Caco-2 (cell line): ENCODE results near the gene SGMS1. TPM values are rescaled to one million over a fixed set of nuclear protein-coding genes. Genes with fewer than 3 reads are reported as not detected.

Source experiments
- BruUV-seq: library from RNA; stranded (reverse); fragments of 400-500 nt; replicated peaks from 2 replicates; lab custom pipeline; 2021; lab: Mats Ljungman, UMichigan
- CTCF ChIA-PET: fragments of 300-600 bp; sonication (Branson Sonifier 250); formaldehyde crosslinking; loops from one replicate; lab custom pipeline; 2022; ENCODE audit warnings: antibody characterized with exemption; lab: Charles Lee
- POLR2A ChIA-PET: fragments of 300-600 bp; sonication (Branson Sonifier 250); formaldehyde crosslinking; loops from one replicate; lab custom pipeline; 2022; ENCODE audit warnings: antibody characterized with exemption; lab: Charles Lee
- DNase-seq, 2 experiments: peaks; one replicate each; pipeline versions ENCODE4 v3.0.0 to v3.0.0-alpha.2; 2020 to 2022
- H3K27me3 ChIP-seq: replicated peaks from 2 replicates; pipeline ENCODE4 v1.6.0; 2011; ENCODE audit warnings: low read length; ENCODE audit not compliant: control insufficient read depth, insufficient read depth
- H3K36me3 ChIP-seq: 2 replicates; pipeline ENCODE4 v1.5.1; 2011; ENCODE audit warnings: low read length; ENCODE audit not compliant: control insufficient read depth, insufficient read depth
- H3K4me1 ChIP-seq: fragments of 250-450 bp; sonication (Bioruptor Pico); 2 replicates; pipeline ENCODE4 v1.5.1; 2020; ENCODE audit warnings: mild to moderate bottlenecking
- H3K4me3 ChIP-seq: 2 replicates; pipeline ENCODE4 v1.5.1; 2011; ENCODE audit warnings: low read depth, mild to moderate bottlenecking, control low read depth, low read length
- H3K9me3 ChIP-seq: fragments of 250-450 bp; sonication (Bioruptor Pico); 2 replicates; pipeline ENCODE4 v1.5.1; 2020; ENCODE audit warnings: mild to moderate bottlenecking, moderate library complexity
- H3K27ac Mint-ChIP-seq: one replicate; pipeline ENCODE4 v1.8.0; 2022; ENCODE audit warnings: mixed read lengths; ENCODE audit not compliant: unreplicated experiment
- H3K27me3 Mint-ChIP-seq: one replicate; pipeline ENCODE4 v1.8.0; 2022; ENCODE audit warnings: mixed read lengths; ENCODE audit not compliant: insufficient read depth, unreplicated experiment
- H3K36me3 Mint-ChIP-seq: one replicate; pipeline ENCODE4 v1.8.0; 2022; ENCODE audit warnings: mild to moderate bottlenecking, mixed read lengths; ENCODE audit not compliant: insufficient read depth, unreplicated experiment
- H3K4me1 Mint-ChIP-seq: one replicate; pipeline ENCODE4 v1.8.0; 2022; ENCODE audit warnings: low read depth, mixed read lengths; ENCODE audit not compliant: unreplicated experiment
- H3K4me3 Mint-ChIP-seq: one replicate; pipeline ENCODE4 v1.8.0; 2022; ENCODE audit warnings: mild to moderate bottlenecking, moderate library complexity, mixed read lengths; ENCODE audit not compliant: unreplicated experiment
- H3K9me3 Mint-ChIP-seq: one replicate; pipeline ENCODE4 v1.8.0; 2022; ENCODE audit warnings: mixed read lengths; ENCODE audit not compliant: unreplicated experiment
- CTCF ChIP-seq, 2 experiments: fragments of 200-600 bp in 1 of 2; IDR thresholded peaks; 1 replicate in 1 of 2; 2 replicates in 1 of 2; pipeline versions ENCODE4 v1.5.1 to v1.8.0; 2011 to 2022; ENCODE audit warnings: antibody characterized with exemption in 1 of 2, control low read depth in 1 of 2, inconsistent platforms in 1 of 2, low read depth in 1 of 2, low read length in 1 of 2, mild to moderate bottlenecking in 1 of 2, moderate library complexity in 1 of 2; ENCODE audit not compliant: insufficient read depth in 1 of 2, severe bottlenecking in 1 of 2, unreplicated experiment in 1 of 2
- intact Hi-C: fragments of 100-400 bp; cut with micrococcal nuclease; formaldehyde crosslinking; loops from one replicate; pipeline ENCODE4 v1.10.0; 2022; ENCODE audit not compliant: unreplicated experiment
- total RNA-seq: library from RNA; stranded (reverse); gene quantifications from 2 replicates; pipeline ENCODE4 v1.2.3, GENCODE V29; 2022

Gene SGMS1
- total RNA-seq, 1 experiment from 2014 or later = 30.5 TPM

- TF ChIP-seq CTCF (IDR thresholded peaks at IDR 0.05; ENCODE audit: insufficient read depth in 1 of 2, low read depth in 1 of 2, low read length in 1 of 2, severe bottlenecking in 1 of 2, unreplicated experiment in 1 of 2) = no peak
- H3K4me3 ChIP-seq = no peak overlapping the region
- Mint-ChIP-seq H3K36me3 (peaks cover 7% of the 10 kb centered on the region), H3K27me3 (no peaks in the 10 kb centered on the region), H3K4me3 (no peak overlapping the region), H3K9me3 (no peaks in the 10 kb centered on the region), H3K4me1 (peaks cover 7% of the 10 kb centered on the region), H3K27ac (no peak overlapping the region)
- intact Hi-C loops = no loop called here
- no peaks in the 10 kb centered on the region for H3K27me3 ChIP-seq
- H3K4me1 ChIP-seq = no peaks in the 10 kb centered on the region
- ChIA-PET CTCF (no interaction called here), POLR2A (no interaction called here)
- H3K9me3 ChIP-seq = no peaks in the 10 kb centered on the region
- DNase-seq = no peak
- H3K36me3 ChIP-seq = no peaks in the 10 kb centered on the region
- BruUV-seq = no TSS peak
Observed at GRCh38 chr10:50332108-50332842, 291.5 kb downstream of the SGMS1 start.

- BruUV-seq = no TSS peak
- Mint-ChIP-seq H3K4me3 (no peak overlapping the region), H3K36me3 (peaks cover 7% of the 10 kb centered on the region), H3K4me1 (peaks cover 7% of the 10 kb centered on the region), H3K9me3 (no peaks in the 10 kb centered on the region), H3K27me3 (no peaks in the 10 kb centered on the region), H3K27ac (no peak overlapping the region)
- Histone ChIP-seq H3K36me3 (no peaks in the 10 kb centered on the region), H3K9me3 (no peaks in the 10 kb centered on the region), H3K4me3 (no peak overlapping the region), H3K27me3 (no peaks in the 10 kb centered on the region), H3K4me1 (no peaks in the 10 kb centered on the region)
- no peak for DNase-seq
- TF ChIP-seq CTCF (IDR thresholded peaks at IDR 0.05; ENCODE audit: insufficient read depth in 1 of 2, low read depth in 1 of 2, low read length in 1 of 2, severe bottlenecking in 1 of 2, unreplicated experiment in 1 of 2) = no peak
- ChIA-PET POLR2A (no interaction called here), CTCF (no interaction called here)
- intact Hi-C loops = no loop called here
Observed at GRCh38 chr10:50331486-50331885, 292.3 kb downstream of the SGMS1 start.

DNA sequence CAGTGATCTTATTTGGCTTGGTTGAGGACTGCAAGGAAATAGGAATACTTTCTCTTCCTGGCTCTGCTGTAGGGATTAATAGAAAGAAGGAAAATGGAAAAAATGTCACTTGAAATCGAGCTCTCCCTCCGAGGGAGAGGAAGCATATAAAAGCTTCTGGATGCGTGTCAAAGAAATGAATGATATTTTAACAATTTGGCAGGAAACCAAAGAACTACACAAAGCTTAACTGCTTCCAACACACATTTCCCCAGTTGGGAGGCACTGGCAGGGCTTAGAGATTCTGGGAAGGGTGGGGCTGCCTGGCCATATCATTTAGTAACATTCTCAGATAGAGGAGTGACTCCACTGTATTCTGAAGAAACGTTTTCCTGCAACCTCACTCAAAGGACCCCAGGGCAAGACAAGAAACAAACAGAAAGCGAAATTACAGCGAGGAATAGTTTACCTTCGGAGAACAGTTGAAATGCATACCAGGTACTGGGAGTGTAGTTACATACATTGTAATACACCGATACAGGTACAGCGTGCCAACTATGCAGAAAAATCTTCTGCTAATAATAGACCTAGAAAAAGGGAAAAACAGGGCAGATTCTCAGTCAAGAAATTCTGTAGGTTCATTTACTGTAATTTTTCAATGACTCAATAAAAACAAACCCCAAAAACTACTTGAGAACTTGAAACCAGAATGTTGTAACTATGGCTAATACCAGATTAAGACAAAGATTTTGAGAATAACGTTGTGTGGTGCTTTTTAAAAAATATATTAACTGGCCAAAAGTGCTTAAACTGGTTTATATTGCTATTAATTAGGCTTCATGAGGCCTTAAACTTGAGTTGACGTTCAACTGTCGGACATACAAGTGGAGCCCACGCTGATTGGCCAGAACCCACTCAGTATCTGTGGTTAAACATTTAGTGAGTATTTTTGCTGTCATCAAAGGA is 296.7 kb downstream of the SGMS1 start:
- ChIA-PET CTCF (no interaction called here), POLR2A (no interaction called here)
- Histone ChIP-seq H3K9me3 (no peaks in the 10 kb centered on the region), H3K27me3 (no peaks in the 10 kb centered on the region), H3K36me3 (no peaks in the 10 kb centered on the region), H3K4me3 (no peak overlapping the region), H3K4me1 (no peaks in the 10 kb centered on the region)
- TF ChIP-seq CTCF (IDR thresholded peaks at IDR 0.05; ENCODE audit: insufficient read depth in 1 of 2, low read depth in 1 of 2, low read length in 1 of 2, severe bottlenecking in 1 of 2, unreplicated experiment in 1 of 2) = no peak
- Mint-ChIP-seq H3K4me3 (no peak overlapping the region), H3K4me1 (no peaks in the 10 kb centered on the region), H3K27ac (no peak overlapping the region), H3K36me3 (no peaks in the 10 kb centered on the region), H3K27me3 (no peaks in the 10 kb centered on the region), H3K9me3 (no peaks in the 10 kb centered on the region)
- no TSS peak for BruUV-seq
- DNase-seq = no peak
- intact Hi-C loops = no loop called here
